Thyroid gland (tissue), 4 donors: ENCODE data around the gene LMTK2.

Experiments
- CTCF ChIP-seq, 6 experiments: fragments of 200-600 bp in 3 of 6; fragments of 450-650 bp in 3 of 6; sonication (generic) in 3 of 6; IDR thresholded peaks; one replicate each; pipeline ENCODE4 v1.5.1; 2016 to 2019; ENCODE audit warnings: antibody characterized with exemption in 6 of 6, mild to moderate bottlenecking in 2 of 6, inconsistent platforms in 1 of 6, moderate library complexity in 1 of 6
- POLR2A ChIP-seq, 2 donors: fragments of 450-650 bp; IDR thresholded peaks; one replicate each; pipeline ENCODE4 v1.6.1; 2017; ENCODE audit warnings: antibody characterized with exemption in 2 of 2, mild to moderate bottlenecking in 2 of 2, moderate library complexity in 1 of 2

DNA sequence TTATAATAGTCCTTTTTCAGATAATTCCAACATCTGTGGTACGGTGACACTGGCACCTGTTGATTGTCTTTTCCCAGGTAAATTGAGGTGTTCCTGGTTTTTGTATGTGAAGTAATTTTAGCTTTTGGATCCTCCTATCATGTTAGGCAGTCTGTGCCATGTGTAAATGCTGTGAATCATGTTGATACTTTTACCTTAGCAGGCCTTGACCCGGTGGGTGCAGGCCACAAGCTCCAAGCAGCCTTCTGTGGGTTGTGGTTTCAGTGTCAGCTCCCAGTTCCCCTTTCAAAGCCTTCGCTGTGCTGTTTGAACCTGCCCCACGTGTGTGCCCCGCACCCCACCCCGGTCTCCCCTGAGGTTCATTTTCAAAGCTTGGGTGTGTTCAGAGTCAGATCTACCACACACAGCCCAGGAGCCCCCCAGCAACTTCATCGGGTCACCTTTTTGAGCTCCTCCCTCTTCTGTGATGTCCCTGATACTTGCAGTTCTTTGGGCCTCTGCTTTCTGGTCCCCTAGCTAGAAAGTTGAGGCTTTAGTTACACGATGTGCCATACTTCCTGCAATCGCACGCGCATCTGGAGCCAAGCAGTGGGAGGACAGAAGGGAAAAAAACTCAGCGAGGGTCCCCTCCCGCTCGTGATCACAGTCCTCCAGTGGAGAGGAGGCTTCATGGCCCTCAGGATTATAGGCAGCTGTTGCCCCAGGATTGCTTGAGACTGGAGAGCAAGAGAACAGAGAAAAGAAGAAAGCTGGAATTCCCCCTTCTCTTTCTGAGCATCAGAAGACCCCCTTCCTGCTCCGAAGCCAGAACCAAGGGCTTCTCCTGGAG lies 95.9 kb downstream of the LMTK2 start:
- no peak for TF ChIP-seq POLR2A (IDR thresholded peaks at IDR 0.05)
- no peak for TF ChIP-seq CTCF (IDR thresholded peaks at IDR 0.05)
